GM21723 (cell line): ENCODE data around the gene RECQL5.
"Not testable (repeated sequence)": the region's sequence is repeated elsewhere in the genome, so short reads cannot be mapped to it uniquely, and the experiment has no call there.

Experiments used
- ATAC-seq: cut with Tn5 transposase; IDR thresholded peaks from one replicate; pipeline ENCODE4 v1.9.1; 2021; ENCODE audit warnings: mild to moderate bottlenecking, moderate library complexity; ENCODE audit not compliant: unreplicated experiment

RECQL5 gene

DNA sequence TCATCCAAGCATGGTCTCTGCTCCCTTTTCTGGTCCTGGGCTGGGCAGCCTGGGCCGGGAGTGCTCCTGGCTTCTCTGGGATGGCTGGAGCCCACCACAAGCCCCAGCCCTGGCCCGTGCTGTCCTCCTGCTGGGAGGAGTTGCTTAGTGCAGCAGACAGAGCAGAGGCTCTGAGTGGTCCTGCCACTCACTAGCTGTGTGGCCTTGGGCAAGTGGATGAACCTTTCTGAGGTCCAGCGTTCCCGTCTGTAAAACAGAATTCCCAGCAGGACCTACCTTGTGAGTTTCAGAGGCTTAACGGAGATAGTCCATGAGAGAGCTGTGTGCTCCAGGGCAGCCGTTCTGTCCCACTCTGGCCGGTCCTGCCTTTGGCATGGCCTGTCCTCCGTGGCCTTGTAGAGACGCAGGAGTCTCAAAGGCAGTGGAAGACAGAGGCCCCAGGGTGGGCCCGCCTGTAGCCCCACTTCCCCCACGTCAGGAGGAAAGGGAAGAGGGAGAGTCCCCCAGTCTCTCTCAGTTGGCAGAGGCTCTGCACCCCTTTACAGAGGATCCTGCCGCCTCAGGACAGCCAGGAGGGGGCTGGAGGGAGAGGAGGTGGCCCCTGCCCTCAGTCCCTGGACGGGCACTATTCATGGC is 71.6 kb downstream of the RECQL5 start:
- no peak for ATAC-seq

DNA sequence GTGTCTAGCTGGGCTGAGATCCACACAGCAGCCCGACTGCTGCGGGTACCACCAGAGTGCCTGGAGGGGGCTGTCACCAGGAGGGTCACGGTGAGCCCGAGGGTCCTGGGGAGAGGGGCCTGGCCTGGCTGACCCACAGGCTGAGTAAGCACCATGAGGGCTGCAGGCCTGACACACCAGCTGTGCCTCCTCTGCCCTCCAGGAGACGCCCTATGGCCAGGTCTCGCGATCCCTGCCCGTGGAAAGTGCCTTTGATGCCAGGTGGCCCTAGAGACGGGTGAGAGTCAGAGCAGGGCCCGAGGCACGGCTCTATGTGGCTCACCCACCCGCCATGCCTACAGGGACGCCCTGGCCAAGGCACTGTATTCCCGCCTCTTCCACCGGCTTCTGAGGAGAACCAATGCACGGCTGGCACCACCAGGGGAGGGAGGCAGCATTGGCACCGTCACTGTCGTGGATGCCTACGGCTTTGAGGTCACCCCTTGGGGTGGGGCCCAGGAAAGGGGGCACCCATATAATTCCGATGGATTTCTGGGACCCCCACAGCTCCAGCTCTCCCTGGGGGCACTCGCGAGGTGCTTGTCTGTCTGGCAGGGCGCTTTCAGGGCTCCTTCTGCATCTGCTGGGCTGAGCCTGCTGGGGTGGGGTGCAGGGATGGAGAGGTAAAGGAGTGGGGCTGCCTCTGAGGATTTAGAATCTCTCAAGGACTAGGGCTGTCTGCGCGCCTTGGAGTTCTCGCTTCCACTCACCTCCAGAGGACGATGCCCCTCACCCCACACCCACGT is 72.3 kb downstream of the RECQL5 start:
- no peak for ATAC-seq

DNA sequence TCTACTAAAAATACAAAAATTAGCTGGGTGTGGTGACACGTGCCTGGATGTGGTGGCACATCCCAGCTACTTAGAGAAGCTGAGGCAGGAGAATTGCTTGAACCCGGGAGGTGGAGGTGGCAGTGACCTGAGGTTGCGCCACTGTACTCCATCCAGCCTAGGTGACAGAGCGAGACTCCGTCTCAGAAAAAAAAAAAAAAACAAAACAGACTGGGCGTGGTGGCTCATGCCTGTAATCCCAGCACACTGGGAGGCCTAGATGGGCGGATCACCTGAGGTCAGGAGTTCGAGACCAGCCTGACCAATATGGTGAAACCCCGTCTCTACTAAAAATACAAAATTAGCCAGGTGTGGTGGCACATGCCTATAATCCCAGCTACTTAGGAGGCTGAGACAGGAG is 73.5 kb downstream of the RECQL5 start:
- ATAC-seq, result not testable (repeated sequence)

GRCh38 chr17:75592348-75593020 is 74.5 kb downstream of the RECQL5 start:
- ATAC-seq, result no peak

GRCh38 chr17:75591722-75592302 is 75.1 kb downstream of the RECQL5 start:
- ATAC-seq, result no peak

- ATAC-seq, result no peak
Measured at GRCh38 chr17:75590849-75591721, 75.9 kb downstream of the RECQL5 start.

- ATAC-seq, result no peak
Measured at GRCh38 chr17:75590314-75590761, 76.6 kb downstream of the RECQL5 start.

GRCh38 chr17:75589919-75590303 is 77.0 kb downstream of the RECQL5 start:
- ATAC-seq, result no peak

DNA sequence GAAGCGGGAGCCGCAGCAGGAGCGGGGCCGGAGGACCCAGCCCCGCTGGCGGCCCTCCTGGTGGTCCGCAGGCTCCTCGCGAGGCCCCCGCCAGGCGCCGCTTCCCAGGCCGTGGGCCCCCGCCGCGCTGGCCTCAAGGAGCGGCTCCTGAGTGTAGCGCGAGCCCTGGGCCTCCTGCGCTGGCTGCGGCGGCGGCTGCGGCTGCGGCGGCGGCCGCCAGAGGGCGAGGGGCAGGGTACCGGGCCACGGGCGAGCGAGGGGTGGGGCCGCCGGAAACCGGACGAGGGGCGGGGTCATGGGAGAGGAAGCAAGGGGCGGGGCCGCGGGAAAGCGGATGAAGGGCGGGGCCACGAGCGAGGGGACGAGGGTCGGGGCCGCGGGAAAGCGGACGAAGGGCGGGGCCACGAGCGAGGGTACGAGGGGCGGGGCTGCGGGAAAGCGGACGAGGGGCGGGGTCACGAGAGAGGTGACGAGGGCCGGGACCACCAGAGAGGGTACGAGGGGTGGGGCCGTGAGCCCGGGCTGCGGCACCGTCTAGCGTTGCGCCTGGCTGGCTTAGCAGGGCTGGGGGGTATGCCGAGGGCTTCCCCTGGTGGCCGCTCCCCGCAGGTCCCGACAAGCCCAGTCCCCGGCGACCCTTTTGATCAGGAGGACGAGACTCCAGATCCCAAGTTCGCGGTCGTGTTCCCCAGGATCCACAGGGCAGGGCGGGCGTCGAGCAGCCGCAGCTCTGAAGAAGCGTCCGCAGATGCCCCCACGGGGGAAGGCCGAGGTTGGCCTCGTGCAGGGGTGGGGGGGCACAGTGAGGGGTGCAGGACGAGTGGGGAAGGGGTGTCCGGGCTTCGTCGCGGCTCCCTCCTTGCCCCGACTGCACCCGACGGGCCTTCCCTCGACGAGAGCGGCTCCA is 77.7 kb downstream of the RECQL5 start:
- peak; percentile 77 for ATAC-seq

DNA sequence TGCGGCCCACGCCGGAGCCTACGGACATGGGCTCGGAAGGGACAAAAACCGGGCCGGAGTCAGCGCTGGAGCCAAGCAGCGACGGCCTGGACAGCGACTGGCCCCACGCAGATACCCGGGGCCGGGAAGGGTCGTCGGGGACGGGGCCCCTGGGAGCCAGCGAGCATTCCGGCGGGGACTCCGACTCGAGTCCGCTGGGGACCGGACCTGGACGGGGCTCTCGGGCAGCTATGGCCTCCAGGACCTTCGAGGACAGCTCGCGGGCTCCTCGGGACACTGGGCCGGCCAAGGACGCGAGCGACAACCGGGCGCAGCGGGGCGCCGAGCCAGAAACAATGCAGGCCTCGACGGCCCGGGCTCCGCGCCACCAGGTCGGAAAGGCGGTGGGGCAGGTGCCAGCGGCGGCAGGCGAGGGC is 78.3 kb downstream of the RECQL5 start:
- peak; percentile 11 for ATAC-seq

- ATAC-seq, result no peak
Measured at GRCh38 chr17:75587675-75588595, 79.0 kb downstream of the RECQL5 start, which contains the start of gene MYO15B. TSS of gene MYO15B (plus strand) at chr17:75587800. CDS start at chr17:75588058, 258 bp downstream.

DNA sequence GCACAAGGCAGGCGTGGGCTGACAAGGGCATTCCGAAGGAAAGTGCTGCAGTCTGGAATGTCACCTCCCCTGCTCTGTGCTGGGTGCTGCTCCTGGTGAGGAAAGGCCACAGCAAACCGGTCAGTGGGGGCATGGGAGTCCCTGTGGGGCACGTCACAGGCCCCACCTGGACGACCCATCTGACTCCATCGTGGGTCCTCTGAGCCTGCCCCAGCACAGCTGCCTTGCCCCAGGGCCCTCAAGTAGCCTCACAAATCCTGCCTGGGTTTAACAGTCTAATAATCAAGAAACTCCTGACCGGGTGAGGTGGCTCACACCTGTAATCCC is 82.1 kb downstream of the RECQL5 start:
- no peak for ATAC-seq

DNA sequence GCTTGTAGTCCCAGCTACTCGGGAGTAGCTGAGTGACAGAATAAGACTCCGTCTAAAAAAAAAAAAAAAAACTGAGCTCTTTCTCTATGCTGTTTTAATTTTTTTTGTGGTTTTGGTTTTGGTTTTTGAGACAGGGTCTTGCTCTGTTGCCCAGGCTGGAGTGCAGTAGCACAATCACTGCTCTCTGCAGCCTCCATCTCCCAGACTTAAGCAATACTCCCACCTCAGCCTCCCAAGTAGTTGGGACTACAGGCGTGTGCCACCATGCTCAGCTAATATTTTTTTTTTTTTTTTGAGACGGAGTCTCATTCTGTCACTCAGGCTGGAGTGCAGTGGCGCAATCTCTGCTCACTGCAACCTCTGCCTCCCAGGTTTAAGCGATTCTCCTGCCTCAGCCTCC is 83.8 kb downstream of the RECQL5 start:
- not testable (repeated sequence) for ATAC-seq

- not testable (repeated sequence) for ATAC-seq
Measured at GRCh38 chr17:75581121-75581725, 85.7 kb downstream of the RECQL5 start.
